Measurements from ENCODE around the gene PCARE.

Gene PCARE

GRCh38 chr2:29013057-29013780 lies 61.1 kb downstream of the PCARE start:
- no peak for DNase-seq (ENCODE audit: extremely low spot score)
- ChIA-PET CTCF (no interaction called here), POLR2A (no interaction called here)
- TF ChIP-seq ARNT (IDR thresholded peaks at IDR 0.05) = no peak
- no peak for TF ChIP-seq NFRKB (IDR thresholded peaks at IDR 0.05)
- no peak for TF ChIP-seq ELF4 (IDR thresholded peaks at IDR 0.05)
- TF ChIP-seq FOXK2 (IDR thresholded peaks at IDR 0.05) = no peak

- ChIA-PET POLR2A (no interaction called here), CTCF (no interaction called here)
- no peak for TF ChIP-seq TARDBP (IDR thresholded peaks at IDR 0.05)
- DNase-seq (ENCODE audit: extremely low spot score) = no peak
Measured at GRCh38 chr2:29012211-29012681, 62.1 kb downstream of the PCARE start.

Data from HEK293T (cell line).